Measurements from ENCODE around the gene CRYBB3. TPM values are rescaled to one million over a fixed set of nuclear protein-coding genes. Genes with fewer than 3 reads are reported as not detected.

The CRYBB3 gene
- total and polyA plus RNA-seq, 8 donors, result 0.26 to 1.6 (median 0.35) TPM; not detected in 2

- H3K27ac ChIP-seq, result no peak overlapping the region
- DNase-seq (no peak), ATAC-seq (no peak), FAIRE-seq (no peak)
- H3K4me1 ChIP-seq, result no peaks in the 10 kb centered on the region
- intact Hi-C loops (cut with DNase I), result no loop called here
- H3K9me3 ChIP-seq, result no peaks in the 10 kb centered on the region
- 87 to 91% methylated on average over 12 of the region's 12 CpGs for WGBS, 2 donors
- H3K36me3 ChIP-seq, result peaks cover 0 to 34% (median 4%) of the 10 kb centered on the region in 3 donors
- H3K4me3 ChIP-seq, result no peak overlapping the region
- no peaks in the 10 kb centered on the region for H3K27me3 ChIP-seq
- no peak for TF ChIP-seq CTCF (IDR thresholded peaks at IDR 0.05)
These were observed 7.3 kb upstream of the CRYBB3 start for GRCh38 chr22:25192406-25192805.

DNA sequence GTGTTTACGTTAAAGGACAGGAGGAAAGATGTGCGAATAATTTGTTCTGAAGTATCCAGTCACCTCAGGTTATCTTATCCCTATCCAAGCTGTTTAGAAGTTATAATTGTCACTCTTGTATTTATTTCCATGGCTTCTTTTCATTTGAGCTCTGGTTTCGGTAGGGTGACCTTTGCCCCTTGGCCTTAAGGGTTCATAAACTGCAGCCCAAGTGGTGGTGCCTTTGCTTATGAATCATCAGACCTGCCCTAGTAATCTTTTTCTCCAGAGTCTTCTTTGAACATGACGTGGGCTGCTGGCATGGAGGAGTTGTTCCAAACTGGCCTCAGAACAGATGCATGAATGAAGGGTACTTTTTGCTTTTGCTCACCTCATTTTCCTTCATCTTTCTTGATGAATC, 6.5 kb upstream of the CRYBB3 start:
- Histone ChIP-seq H3K27ac (no peak overlapping the region), H3K4me3 (no peak overlapping the region), H3K9me3 (no peaks in the 10 kb centered on the region), H3K4me1 (no peaks in the 10 kb centered on the region), H3K36me3 (peaks cover 0 to 41% (median 4%) of the 10 kb centered on the region in 3 donors), H3K27me3 (no peaks in the 10 kb centered on the region)
- TF ChIP-seq CTCF (IDR thresholded peaks at IDR 0.05), result no peak
- DNase-seq (no peak), FAIRE-seq (no peak), ATAC-seq (no peak)
- intact Hi-C loops (cut with DNase I), result no loop called here
- WGBS, 2 donors, result 70 to 80% methylated on average over 4 of the region's 4 CpGs

- no peak for DNase-seq
- H3K4me1 ChIP-seq, result no peaks in the 10 kb centered on the region
- no peak overlapping the region for H3K27ac ChIP-seq
- no peak for ATAC-seq
- peaks cover 0 to 45% (median 4%) of the 10 kb centered on the region in 3 donors for H3K36me3 ChIP-seq
- no peaks in the 10 kb centered on the region for H3K9me3 ChIP-seq
- no peak for TF ChIP-seq CTCF (IDR thresholded peaks at IDR 0.05)
- no peaks in the 10 kb centered on the region for H3K27me3 ChIP-seq
- WGBS, 2 donors, result 79 to 86% methylated on average over 3 of the region's 3 CpGs
- intact Hi-C loops (cut with DNase I), result no loop called here
- no peak overlapping the region for H3K4me3 ChIP-seq
- no peak for FAIRE-seq
These were observed 6.1 kb upstream of the CRYBB3 start for GRCh38 chr22:25193548-25193947.

GRCh38 chr22:25196326-25196725, 3.3 kb upstream of the CRYBB3 start:
- 92 to 93% methylated on average over 5 of the region's 5 CpGs for WGBS, 2 donors
- Histone ChIP-seq H3K4me3 (no peak overlapping the region), H3K27ac (no peak overlapping the region), H3K9me3 (no peaks in the 10 kb centered on the region), H3K4me1 (no peaks in the 10 kb centered on the region), H3K27me3 (no peaks in the 10 kb centered on the region), H3K36me3 (peaks cover 0 to 35% (median 4%) of the 10 kb centered on the region in 3 donors)
- DNase-seq (no peak), ATAC-seq (no peak), FAIRE-seq (no peak)
- intact Hi-C loops (cut with DNase I), result no loop called here
- TF ChIP-seq CTCF (IDR thresholded peaks at IDR 0.05), result no peak

DNA sequence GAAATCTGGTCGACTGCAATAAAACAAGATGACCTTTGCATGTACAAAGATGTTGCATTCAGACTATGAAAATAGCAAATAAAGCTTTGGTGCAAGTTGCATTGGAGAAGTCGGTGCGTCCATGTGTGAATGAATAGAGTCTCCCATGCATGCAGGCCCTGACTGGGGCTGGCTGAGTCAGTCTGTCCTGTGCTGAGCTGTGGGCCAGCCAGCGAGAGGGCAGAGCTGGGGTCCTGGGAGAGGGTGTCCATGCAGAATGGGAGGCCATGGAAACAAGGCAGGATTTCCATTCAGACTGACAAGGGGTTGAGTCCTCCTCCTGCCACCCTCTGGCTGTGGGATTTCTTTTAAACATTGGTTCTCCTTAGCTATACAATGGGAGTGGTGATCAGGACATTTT, 2.3 kb upstream of the CRYBB3 start:
- WGBS, 2 donors, result 86 to 92% methylated on average over 4 of the region's 4 CpGs
- no peak for TF ChIP-seq CTCF (IDR thresholded peaks at IDR 0.05)
- ATAC-seq (no peak), FAIRE-seq (no peak), DNase-seq (no peak)
- intact Hi-C loops (cut with DNase I), result no loop called here
- no peak overlapping the region for H3K27ac ChIP-seq
- H3K36me3 ChIP-seq, result peaks cover 0 to 31% (median 4%) of the 10 kb centered on the region in 3 donors
- no peaks in the 10 kb centered on the region for H3K27me3 ChIP-seq
- H3K4me3 ChIP-seq, result no peak overlapping the region
- H3K4me1 ChIP-seq, result no peaks in the 10 kb centered on the region
- H3K9me3 ChIP-seq, result no peaks in the 10 kb centered on the region
